Fibroblast of peridontal ligament (primary cell): ENCODE results near the gene SAMD5.

Experiments
- DNase-seq: peaks from one replicate; pipeline ENCODE4 v3.0.0-alpha.2; 2010; ENCODE audit errors: extremely low read depth

The SAMD5 gene

GRCh38 chr6:147566244-147566898 is 57.9 kb downstream of the SAMD5 start:
- DNase-seq, result no peak

- peak; percentile 42 for DNase-seq
Observed at GRCh38 chr6:147567141-147567805, 58.8 kb downstream of the SAMD5 start.

- DNase-seq, result no peak
Observed at GRCh38 chr6:147569788-147570187, 61.3 kb downstream of the SAMD5 start.

- no peak for DNase-seq
Observed at GRCh38 chr6:147570681-147571080, 62.2 kb downstream of the SAMD5 start.

- DNase-seq, result peak; percentile 61
Observed at GRCh38 chr6:147577488-147577887, 69.0 kb downstream of the SAMD5 start.

GRCh38 chr6:147578159-147578558 is 69.7 kb downstream of the SAMD5 start:
- no peak for DNase-seq

- no peak for DNase-seq
Observed at GRCh38 chr6:147578883-147579282, 70.4 kb downstream of the SAMD5 start.

- DNase-seq, result no peak
Observed at GRCh38 chr6:147579667-147580066, 71.2 kb downstream of the SAMD5 start.

GRCh38 chr6:147582991-147583390 is 74.5 kb downstream of the SAMD5 start:
- DNase-seq, result no peak

GRCh38 chr6:147585256-147585655 is 76.8 kb downstream of the SAMD5 start:
- DNase-seq, result no peak

GRCh38 chr6:147586044-147586443 is 77.6 kb downstream of the SAMD5 start:
- peak; percentile 83 for DNase-seq

GRCh38 chr6:147587907-147588306 is 79.4 kb downstream of the SAMD5 start:
- DNase-seq, result no peak

GRCh38 chr6:147588469-147588868 is 80.0 kb downstream of the SAMD5 start:
- no peak for DNase-seq

- no peak for DNase-seq
Observed at GRCh38 chr6:147589739-147590250, 81.3 kb downstream of the SAMD5 start.

- no peak for DNase-seq
Observed at GRCh38 chr6:147595961-147596360, 87.5 kb downstream of the SAMD5 start.

- no peak for DNase-seq
Observed at GRCh38 chr6:147603392-147604081, 95.0 kb downstream of the SAMD5 start.

- DNase-seq, result peak; percentile 83
Observed at GRCh38 chr6:147604373-147604772, 95.9 kb downstream of the SAMD5 start.

GRCh38 chr6:147611992-147612391 is 103.5 kb downstream of the SAMD5 start:
- no peak for DNase-seq

- peak; percentile 87 for DNase-seq
Observed at GRCh38 chr6:147614501-147614900, 106.0 kb downstream of the SAMD5 start.

- DNase-seq, result peak; percentile 76
Observed at GRCh38 chr6:147615659-147616456, 107.4 kb downstream of the SAMD5 start.

GRCh38 chr6:147617366-147617765 is 108.9 kb downstream of the SAMD5 start:
- no peak for DNase-seq

- no peak for DNase-seq
Observed at GRCh38 chr6:147618457-147618856, 110.0 kb downstream of the SAMD5 start.
